ENCODE results near the gene ABLIM1.

DNA sequence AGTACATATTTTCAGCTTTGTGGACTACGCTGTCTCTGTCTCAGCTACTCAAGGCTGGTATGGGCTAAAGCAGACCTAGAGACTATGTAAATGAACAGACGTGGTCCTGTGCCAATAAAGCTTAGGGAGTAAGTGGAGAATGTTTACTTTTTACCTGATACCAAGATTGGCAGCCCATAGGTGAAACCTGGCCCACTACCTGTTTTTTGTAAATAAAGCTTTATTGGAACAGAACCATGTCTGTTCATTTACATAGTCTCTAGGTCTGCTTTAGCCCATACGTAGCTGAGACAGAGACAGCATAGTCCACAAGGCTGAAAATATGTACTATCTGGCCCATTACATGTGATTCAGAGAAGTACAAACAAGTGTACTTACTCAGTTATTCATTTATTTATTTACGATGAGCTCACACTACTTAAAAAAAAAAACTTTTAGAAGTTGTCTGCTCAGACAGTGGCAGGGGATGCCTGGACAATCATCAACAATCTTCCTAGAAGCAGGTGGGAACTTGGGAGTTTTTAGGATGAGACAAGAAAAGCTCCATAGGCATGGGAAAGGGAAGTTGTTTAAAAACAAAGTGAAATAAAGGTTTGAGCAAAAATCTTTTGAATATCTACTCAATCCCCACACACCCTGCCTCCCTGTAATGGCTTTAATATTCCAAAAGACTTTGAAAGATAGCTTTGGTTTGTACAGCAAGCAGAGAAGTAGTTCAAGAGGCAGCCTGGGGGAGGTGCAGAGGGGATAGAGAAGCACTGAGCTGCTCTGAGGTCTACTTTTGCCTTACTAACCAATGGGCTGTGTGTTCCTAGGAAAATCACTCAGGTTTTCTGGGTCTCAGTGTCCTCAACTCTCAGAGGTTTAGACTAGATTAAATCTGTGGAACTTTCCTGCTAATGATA lies 139.4 kb downstream of the ABLIM1 start:
- TF ChIP-seq, protein P1, sequence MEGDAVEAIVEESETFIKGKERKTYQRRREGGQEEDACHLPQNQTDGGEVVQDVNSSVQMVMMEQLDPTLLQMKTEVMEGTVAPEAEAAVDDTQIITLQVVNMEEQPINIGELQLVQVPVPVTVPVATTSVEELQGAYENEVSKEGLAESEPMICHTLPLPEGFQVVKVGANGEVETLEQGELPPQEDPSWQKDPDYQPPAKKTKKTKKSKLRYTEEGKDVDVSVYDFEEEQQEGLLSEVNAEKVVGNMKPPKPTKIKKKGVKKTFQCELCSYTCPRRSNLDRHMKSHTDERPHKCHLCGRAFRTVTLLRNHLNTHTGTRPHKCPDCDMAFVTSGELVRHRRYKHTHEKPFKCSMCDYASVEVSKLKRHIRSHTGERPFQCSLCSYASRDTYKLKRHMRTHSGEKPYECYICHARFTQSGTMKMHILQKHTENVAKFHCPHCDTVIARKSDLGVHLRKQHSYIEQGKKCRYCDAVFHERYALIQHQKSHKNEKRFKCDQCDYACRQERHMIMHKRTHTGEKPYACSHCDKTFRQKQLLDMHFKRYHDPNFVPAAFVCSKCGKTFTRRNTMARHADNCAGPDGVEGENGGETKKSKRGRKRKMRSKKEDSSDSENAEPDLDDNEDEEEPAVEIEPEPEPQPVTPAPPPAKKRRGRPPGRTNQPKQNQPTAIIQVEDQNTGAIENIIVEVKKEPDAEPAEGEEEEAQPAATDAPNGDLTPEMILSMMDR (IDR thresholded peaks at IDR 0.05): no peak
- TF ChIP-seq POLR2A (IDR thresholded peaks at IDR 0.05): no peak
